ENCODE measurements around the gene LYST.
"Not testable (repeated sequence)": the region's sequence is repeated elsewhere in the genome, so short reads cannot be mapped to it uniquely, and the experiment has no call there.

LYST gene

GRCh38 chr1:235767795-235768194 is 98.9 kb downstream of the LYST start:
- no peak for TF ChIP-seq POLR2A (IDR thresholded peaks at IDR 0.05; ENCODE audit: low read depth, low read length)
- DNase-seq (ENCODE audit: insufficient read length, low spot score) (no peak), FAIRE-seq (no peak)

- FAIRE-seq (no peak), DNase-seq (ENCODE audit: insufficient read length, low spot score) (no peak)
- no peak for TF ChIP-seq POLR2A (IDR thresholded peaks at IDR 0.05; ENCODE audit: low read depth, low read length)
Observed at GRCh38 chr1:235766794-235767285, 99.9 kb downstream of the LYST start.

GRCh38 chr1:235763962-235764361 is 102.7 kb downstream of the LYST start:
- TF ChIP-seq POLR2A (IDR thresholded peaks at IDR 0.05; ENCODE audit: low read depth, low read length) = no peak
- DNase-seq (ENCODE audit: insufficient read length, low spot score) (no peak), FAIRE-seq (no peak)

GRCh38 chr1:235759336-235759735 is 107.4 kb downstream of the LYST start:
- no peak for TF ChIP-seq POLR2A (IDR thresholded peaks at IDR 0.05; ENCODE audit: low read depth, low read length)
- FAIRE-seq (no peak), DNase-seq (ENCODE audit: insufficient read length, low spot score) (no peak)

GRCh38 chr1:235758931-235759330 is 107.8 kb downstream of the LYST start:
- TF ChIP-seq POLR2A (IDR thresholded peaks at IDR 0.05; ENCODE audit: low read depth, low read length) = no peak
- DNase-seq (ENCODE audit: insufficient read length, low spot score) (no peak), FAIRE-seq (no peak)

- no peak for TF ChIP-seq POLR2A (IDR thresholded peaks at IDR 0.05; ENCODE audit: low read depth, low read length)
- DNase-seq (ENCODE audit: insufficient read length, low spot score) (no peak), FAIRE-seq (no peak)
Observed at GRCh38 chr1:235757587-235758096, 109.1 kb downstream of the LYST start.

- not testable (repeated sequence) for DNase-seq (ENCODE audit: insufficient read length, low spot score); FAIRE-seq
Observed at GRCh38 chr1:235754186-235754585, 112.5 kb downstream of the LYST start.

- FAIRE-seq (no peak), DNase-seq (ENCODE audit: insufficient read length, low spot score) (no peak)
- no peak for TF ChIP-seq POLR2A (IDR thresholded peaks at IDR 0.05; ENCODE audit: low read depth, low read length)
Observed at GRCh38 chr1:235749755-235750300, 116.9 kb downstream of the LYST start.

- FAIRE-seq (no peak), DNase-seq (ENCODE audit: insufficient read length, low spot score) (no peak)
- no peak for TF ChIP-seq POLR2A (IDR thresholded peaks at IDR 0.05; ENCODE audit: low read depth, low read length)
Observed at GRCh38 chr1:235748747-235749146, 118.0 kb downstream of the LYST start.

- FAIRE-seq = no peak
- TF ChIP-seq POLR2A (IDR thresholded peaks at IDR 0.05; ENCODE audit: low read depth, low read length) = no peak
- no peak for DNase-seq (ENCODE audit: insufficient read length, low spot score)
Observed at GRCh38 chr1:235746245-235746644, 120.5 kb downstream of the LYST start.

- no peak for DNase-seq (ENCODE audit: insufficient read length, low spot score)
- no peak for TF ChIP-seq POLR2A (IDR thresholded peaks at IDR 0.05; ENCODE audit: low read depth, low read length)
- peak; percentile 33 for FAIRE-seq
Observed at GRCh38 chr1:235745503-235746136, 121.1 kb downstream of the LYST start.

GRCh38 chr1:235742914-235743599 is 123.6 kb downstream of the LYST start:
- no peak for TF ChIP-seq POLR2A (IDR thresholded peaks at IDR 0.05; ENCODE audit: low read depth, low read length)
- DNase-seq (ENCODE audit: insufficient read length, low spot score) = no peak
- no peak for FAIRE-seq

GRCh38 chr1:235741294-235741693 is 125.4 kb downstream of the LYST start:
- FAIRE-seq = peak; percentile 78
- TF ChIP-seq POLR2A (IDR thresholded peaks at IDR 0.05; ENCODE audit: low read depth, low read length) = no peak
- no peak for DNase-seq (ENCODE audit: insufficient read length, low spot score)

- no peak for TF ChIP-seq POLR2A (IDR thresholded peaks at IDR 0.05; ENCODE audit: low read depth, low read length)
- no peak for FAIRE-seq
- no peak for DNase-seq (ENCODE audit: insufficient read length, low spot score)
Observed at GRCh38 chr1:235739631-235740030, 127.1 kb downstream of the LYST start.

- FAIRE-seq = peak; percentile 84
- DNase-seq (ENCODE audit: insufficient read length, low spot score) = no peak
- TF ChIP-seq POLR2A (IDR thresholded peaks at IDR 0.05; ENCODE audit: low read depth, low read length) = no peak
Observed at GRCh38 chr1:235739124-235739523, 127.6 kb downstream of the LYST start.

Measured in H54 (cell line).